T follicular helper cell (primary cell): ENCODE measurements around the gene PDP2.
"Not testable (repeated sequence)": the region's sequence is repeated elsewhere in the genome, so short reads cannot be mapped to it uniquely, and the experiment has no call there.

Experiments
- DNase-seq: peaks from one replicate; pipeline ENCODE4 v3.0.0-alpha.2; 2020; ENCODE audit warnings: low read depth

PDP2 gene

GRCh38 chr16:66886321-66886720, 6.0 kb downstream of the PDP2 start:
- DNase-seq: no peak

GRCh38 chr16:66886914-66887313, 6.6 kb downstream of the PDP2 start:
- no peak for DNase-seq

GRCh38 chr16:66888647-66889615, 8.6 kb downstream of the PDP2 start:
- DNase-seq: no peak

GRCh38 chr16:66889622-66890021, 9.3 kb downstream of the PDP2 start:
- no peak for DNase-seq

DNA sequence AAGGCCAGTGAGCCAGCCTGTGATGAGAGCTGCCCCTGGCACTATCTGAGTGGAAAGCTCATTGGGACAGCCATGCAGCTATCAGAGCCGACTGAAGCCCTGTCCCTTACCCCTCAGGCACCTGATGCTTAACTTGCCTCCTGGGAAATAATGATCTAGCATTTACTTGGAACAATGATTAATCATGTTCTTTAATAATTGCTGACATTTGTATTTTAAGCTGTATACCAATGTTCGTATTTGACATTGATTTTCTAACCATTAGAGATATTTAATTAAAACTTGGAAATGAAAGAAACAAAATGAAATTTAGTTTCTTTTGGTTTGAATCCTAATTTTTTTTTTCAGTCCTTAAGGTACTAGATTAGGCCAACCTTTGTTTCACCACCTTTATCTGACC, 10.5 kb downstream of the PDP2 start:
- no peak for DNase-seq

DNA sequence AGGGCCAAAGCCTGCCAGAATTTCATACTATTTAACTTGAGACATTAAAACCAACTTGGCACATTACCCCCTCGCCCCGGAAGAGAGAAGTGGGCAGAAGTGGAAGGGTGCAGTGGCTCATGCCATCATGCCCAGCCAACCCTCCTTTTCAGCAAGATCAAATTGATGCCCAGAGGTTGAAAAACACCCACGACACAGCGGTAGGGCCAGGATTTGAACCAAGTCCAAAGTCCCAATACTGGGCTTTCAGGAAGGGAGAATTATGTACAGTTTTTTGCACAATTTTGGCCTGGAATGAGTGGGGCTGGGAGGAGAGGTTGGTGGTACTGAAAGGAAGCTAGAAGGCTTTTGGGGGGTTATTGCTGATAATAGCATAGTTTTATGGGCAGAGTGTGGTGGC, 11.0 kb downstream of the PDP2 start:
- DNase-seq: no peak

- DNase-seq: no peak
Observed at GRCh38 chr16:66891797-66892196, 11.5 kb downstream of the PDP2 start.

- DNase-seq: no peak
Observed at GRCh38 chr16:66894055-66894454, 13.7 kb downstream of the PDP2 start.

DNA sequence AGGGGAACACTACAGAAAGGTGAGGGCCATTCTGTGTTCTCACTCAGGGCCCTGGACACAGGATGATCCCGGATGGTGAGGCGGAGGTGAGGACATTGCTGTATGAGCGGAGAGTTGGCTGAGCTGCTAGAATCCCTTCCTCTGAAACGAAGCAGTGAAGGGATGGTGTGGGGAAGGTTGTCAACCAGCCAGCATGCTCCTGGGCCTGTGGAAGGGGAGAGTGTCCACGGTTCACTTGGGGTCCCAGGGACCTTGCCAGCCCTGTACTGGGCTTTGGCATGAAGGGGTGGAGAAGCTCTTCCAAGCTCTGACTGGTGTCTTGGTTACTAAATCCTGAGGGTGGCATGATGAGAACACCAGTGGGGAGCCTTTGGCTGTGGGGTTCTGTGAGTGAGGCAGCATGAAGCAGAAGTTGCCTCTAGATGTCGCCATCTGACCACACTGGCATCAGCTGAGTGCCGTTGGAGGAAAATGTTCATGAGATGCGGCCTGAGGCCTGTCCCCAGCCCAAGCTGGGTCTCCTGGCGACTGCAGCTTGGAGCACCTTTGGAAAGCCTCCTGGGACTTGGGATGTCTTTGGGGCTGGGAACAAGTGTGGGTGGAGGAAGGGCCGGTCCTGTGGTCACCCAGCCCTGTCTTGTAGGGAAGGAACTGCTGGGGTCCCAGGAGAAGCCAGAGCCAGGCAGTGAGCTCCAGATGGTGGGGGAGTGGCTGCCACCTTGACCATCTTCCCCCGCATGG, 14.8 kb downstream of the PDP2 start:
- peak; percentile 26 for DNase-seq

GRCh38 chr16:66895689-66895979, 15.3 kb downstream of the PDP2 start:
- no peak for DNase-seq

DNA sequence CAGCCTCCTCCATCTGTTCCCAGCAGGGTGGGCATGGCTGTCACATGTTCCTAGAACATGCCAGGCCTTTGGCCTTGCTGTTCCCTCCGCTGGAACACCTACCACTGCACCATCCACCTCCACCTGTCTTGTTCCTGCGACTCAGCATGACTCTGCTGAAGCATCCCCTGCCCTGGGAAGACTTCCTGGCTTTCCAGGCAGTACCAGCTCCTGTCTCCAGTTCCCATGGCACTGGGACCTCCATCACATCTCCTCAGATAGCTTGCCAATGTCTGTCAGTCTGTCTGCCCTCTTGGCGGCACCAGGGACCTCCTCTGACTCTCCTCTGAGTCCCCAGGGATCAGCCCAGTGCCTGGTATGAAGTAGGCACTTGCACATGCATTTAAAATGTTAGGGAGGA, 15.7 kb downstream of the PDP2 start:
- DNase-seq: no peak

- not testable (repeated sequence) for DNase-seq
Observed at GRCh38 chr16:66896682-66897081, 16.4 kb downstream of the PDP2 start.

GRCh38 chr16:66898207-66898606, 17.9 kb downstream of the PDP2 start:
- no peak for DNase-seq

- DNase-seq: no peak
Observed at GRCh38 chr16:66898933-66899309, 18.6 kb downstream of the PDP2 start.

DNA sequence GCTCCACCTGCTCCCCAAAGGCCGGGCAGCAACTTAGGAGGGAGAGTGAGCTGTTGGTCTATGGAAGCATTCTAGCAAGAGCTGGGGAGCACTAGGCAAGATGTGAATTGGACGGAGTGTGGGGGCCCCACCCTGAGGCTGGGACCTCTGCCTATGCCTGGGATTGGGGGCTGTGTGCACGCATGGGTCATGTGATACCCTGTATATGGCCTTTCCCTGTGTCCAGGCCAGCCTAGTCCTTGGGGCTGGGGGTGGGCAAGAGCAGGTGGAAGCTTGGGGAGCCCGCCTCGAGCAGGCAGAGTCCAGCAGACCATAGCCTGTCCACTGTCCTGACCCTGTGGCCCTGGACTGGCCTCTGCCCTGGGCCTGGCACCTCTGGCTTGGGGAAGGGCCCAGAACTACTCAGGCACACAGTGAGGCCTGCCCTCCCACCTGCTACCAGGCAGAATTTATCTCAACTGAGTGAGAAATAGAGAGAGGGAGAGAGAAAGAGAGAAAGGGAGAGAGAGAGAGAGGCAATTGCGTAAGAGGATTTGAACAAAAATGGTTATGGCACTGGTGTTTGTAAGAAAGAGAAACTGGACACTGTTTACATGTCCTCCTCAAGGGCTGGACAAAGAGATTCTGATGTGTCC, 19.1 kb downstream of the PDP2 start:
- DNase-seq: no peak

GRCh38 chr16:66899945-66900710, 19.8 kb downstream of the PDP2 start:
- no peak for DNase-seq

DNA sequence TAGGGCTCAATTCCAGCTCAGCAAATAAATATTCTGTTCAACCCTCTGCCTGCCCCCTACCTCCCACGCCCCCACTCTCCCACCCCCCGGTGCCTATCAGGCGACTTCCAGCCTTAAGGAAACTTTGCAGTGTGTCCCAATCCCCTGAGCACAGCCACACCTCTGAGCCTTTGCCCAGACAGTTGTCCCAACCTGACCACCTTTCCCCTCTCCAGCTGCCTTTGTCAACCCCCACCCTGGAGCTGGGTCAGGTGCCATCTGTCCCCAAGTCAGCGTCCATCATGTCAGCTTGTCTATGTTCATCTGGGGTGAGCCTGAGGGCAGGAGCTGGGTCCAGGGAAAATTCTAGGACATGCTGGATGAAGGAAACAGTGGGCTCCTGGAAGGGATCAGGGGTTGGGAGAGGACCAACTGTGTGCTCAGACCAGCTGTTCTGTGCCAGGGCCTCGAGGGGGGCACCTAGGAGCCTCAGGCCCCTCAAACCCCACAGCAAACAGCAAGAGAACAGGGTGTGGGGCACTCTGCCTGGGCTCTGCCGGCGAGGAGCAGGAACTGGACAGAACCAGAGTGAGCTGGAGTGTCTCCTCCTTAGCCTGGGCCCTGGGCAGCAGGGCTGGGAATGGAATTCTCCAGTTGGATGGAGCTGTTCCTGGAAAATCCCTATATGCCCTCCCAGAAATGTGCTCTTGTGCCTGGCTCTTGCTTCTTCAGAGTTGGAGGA, 20.6 kb downstream of the PDP2 start:
- no peak for DNase-seq

DNA sequence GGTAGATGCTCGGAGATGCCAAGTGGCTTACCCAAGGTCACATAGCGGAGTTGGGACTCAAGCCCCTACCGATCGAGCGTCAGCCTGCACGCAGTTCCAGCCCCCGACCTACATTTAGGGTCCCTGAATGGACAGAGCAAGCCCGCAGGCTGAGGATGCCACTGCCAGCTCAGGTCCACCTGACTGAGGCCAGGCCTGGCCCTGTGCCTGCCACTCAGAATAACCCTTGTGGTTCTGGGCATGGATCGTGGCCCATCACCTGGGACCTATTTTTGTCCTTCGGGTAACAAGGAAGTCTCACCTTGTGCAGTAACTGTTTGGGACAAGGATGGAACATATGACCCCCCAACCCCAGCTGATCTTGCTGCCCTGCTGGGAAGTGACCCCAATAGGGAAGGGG, 21.3 kb downstream of the PDP2 start:
- no peak for DNase-seq

- DNase-seq: no peak
Observed at GRCh38 chr16:66902648-66903543, 22.6 kb downstream of the PDP2 start.
